Mesenchymal stem cell (in vitro differentiated cells and primary cell): ENCODE results near the gene LGI1.
A peak's percentile ranks its signal among the peaks of the same experiment; 100 is the strongest.

ENCODE experiments used
- DNase-seq: peaks from one replicate; pipeline ENCODE4 v3.0.0-alpha.2; 2013
- H2AFZ ChIP-seq: one replicate; pipeline ENCODE4 v1.6.1; 2013; ENCODE audit warnings: low read depth, mild to moderate bottlenecking, control low read depth, inconsistent platforms, low read length, moderate library complexity
- H2AK5ac ChIP-seq: 2 replicates; pipeline ENCODE4 v1.6.1; 2013; ENCODE audit warnings: low read length, moderate library complexity, mild to moderate bottlenecking, inconsistent platforms; ENCODE audit not compliant: severe bottlenecking
- H2BK120ac ChIP-seq: one replicate; pipeline ENCODE4 v1.6.1; 2013; ENCODE audit warnings: low read depth, mild to moderate bottlenecking, inconsistent platforms, low read length, moderate library complexity
- H2BK12ac ChIP-seq, 2 experiments: one replicate each; pipeline ENCODE4 v1.6.1; 2013; ENCODE audit warnings: inconsistent platforms in 2 of 2, low read length in 2 of 2, mild to moderate bottlenecking in 2 of 2, moderate library complexity in 2 of 2, control low read depth in 1 of 2
- H2BK15ac ChIP-seq: one replicate; pipeline ENCODE4 v1.6.1; 2013; ENCODE audit warnings: mild to moderate bottlenecking, low read depth, inconsistent platforms; ENCODE audit not compliant: poor library complexity, severe bottlenecking
- H2BK5ac ChIP-seq: 2 replicates; pipeline ENCODE4 v1.6.1; 2013; ENCODE audit warnings: low read depth, mild to moderate bottlenecking, low read length, control low read depth, inconsistent platforms; ENCODE audit not compliant: poor library complexity, severe bottlenecking
- H3K14ac ChIP-seq, 2 experiments: one replicate each; pipeline ENCODE4 v1.6.1; 2013; ENCODE audit warnings: inconsistent platforms in 2 of 2, low read length in 2 of 2, control low read depth in 1 of 2, mild to moderate bottlenecking in 1 of 2, moderate library complexity in 1 of 2
- H3K18ac ChIP-seq, 2 experiments: one replicate each; pipeline ENCODE4 v1.6.1; 2013; ENCODE audit warnings: inconsistent platforms in 2 of 2, low read length in 2 of 2, control low read depth in 1 of 2, low read depth in 1 of 2, mild to moderate bottlenecking in 1 of 2
- H3K23ac ChIP-seq, 2 experiments: one replicate each; pipeline ENCODE4 v1.6.1; 2013; ENCODE audit warnings: inconsistent platforms in 2 of 2, low read length in 2 of 2, mild to moderate bottlenecking in 2 of 2, moderate library complexity in 2 of 2, control low read depth in 1 of 2
- H3K27ac ChIP-seq: 2 replicates; pipeline ENCODE4 v1.5.1; 2013; ENCODE audit warnings: mild to moderate bottlenecking, moderate library complexity, low read length, control low read depth, inconsistent platforms; ENCODE audit not compliant: poor library complexity, severe bottlenecking
- H3K27me3 ChIP-seq, 2 experiments: 2 replicates each; pipeline versions ENCODE4 v1.6.1 to v1.7.0; 2013; ENCODE audit warnings: low read length in 2 of 2, mild to moderate bottlenecking in 2 of 2, moderate library complexity in 2 of 2, control low read depth in 1 of 2, inconsistent platforms in 1 of 2; ENCODE audit not compliant: control insufficient read depth in 1 of 2, insufficient read depth in 1 of 2
- H3K36me3 ChIP-seq, 2 experiments: 2 replicates each; pipeline versions ENCODE4 v1.6.1 to v1.7.0; 2013; ENCODE audit warnings: low read length in 2 of 2, control low read depth in 1 of 2, inconsistent platforms in 1 of 2, low read depth in 1 of 2, mild to moderate bottlenecking in 1 of 2; ENCODE audit not compliant: insufficient read depth in 2 of 2, control insufficient read depth in 1 of 2
- H3K4ac ChIP-seq, 2 experiments: one replicate each; pipeline ENCODE4 v1.6.1; 2013; ENCODE audit warnings: inconsistent platforms in 2 of 2, low read length in 2 of 2, mild to moderate bottlenecking in 2 of 2, moderate library complexity in 2 of 2, control low read depth in 1 of 2, low read depth in 1 of 2
- H3K4me1 ChIP-seq: 2 replicates; pipeline ENCODE4 v1.6.1; 2013; ENCODE audit warnings: low read depth, low read length, control low read depth; ENCODE audit not compliant: control insufficient read depth, insufficient read depth
- H3K4me2 ChIP-seq: 2 replicates; pipeline ENCODE4 v1.6.1; 2013; ENCODE audit warnings: low read length, mild to moderate bottlenecking, inconsistent platforms; ENCODE audit not compliant: poor library complexity, severe bottlenecking
- H3K4me3 ChIP-seq, 2 experiments: 2 replicates each; pipeline versions ENCODE4 v1.5.1 to v1.7.0; 2013; ENCODE audit warnings: low read length in 2 of 2, mild to moderate bottlenecking in 2 of 2, control low read depth in 1 of 2, low read depth in 1 of 2; ENCODE audit not compliant: insufficient read depth in 1 of 2
- H3K79me1 ChIP-seq: replicated peaks from 2 replicates; pipeline ENCODE4 v1.6.1; 2013; ENCODE audit warnings: mild to moderate bottlenecking, control low read depth, low read length, inconsistent platforms; ENCODE audit not compliant: poor library complexity, severe bottlenecking
- H3K9ac ChIP-seq: 2 replicates; pipeline ENCODE4 v1.7.0; 2013; ENCODE audit warnings: mild to moderate bottlenecking, low read length, moderate library complexity
- H3K9me3 ChIP-seq: 2 replicates; pipeline ENCODE4 v1.7.0; 2013; ENCODE audit warnings: mild to moderate bottlenecking, low read length; ENCODE audit not compliant: control insufficient read depth
- H4K8ac ChIP-seq: one replicate; pipeline ENCODE4 v1.6.1; 2013; ENCODE audit warnings: inconsistent platforms, mild to moderate bottlenecking, low read length, moderate library complexity
- H4K91ac ChIP-seq: one replicate; pipeline ENCODE4 v1.6.1; 2013; ENCODE audit warnings: mild to moderate bottlenecking, low read length, inconsistent platforms
- WGBS: methylation state at CpG from one replicate; pipeline ENCODE4 v1.1.7; 2013; ENCODE audit warnings: mixed read lengths; 5-methylcytosine and 5-hydroxymethylcytosine counted together

LGI1 gene

DNA sequence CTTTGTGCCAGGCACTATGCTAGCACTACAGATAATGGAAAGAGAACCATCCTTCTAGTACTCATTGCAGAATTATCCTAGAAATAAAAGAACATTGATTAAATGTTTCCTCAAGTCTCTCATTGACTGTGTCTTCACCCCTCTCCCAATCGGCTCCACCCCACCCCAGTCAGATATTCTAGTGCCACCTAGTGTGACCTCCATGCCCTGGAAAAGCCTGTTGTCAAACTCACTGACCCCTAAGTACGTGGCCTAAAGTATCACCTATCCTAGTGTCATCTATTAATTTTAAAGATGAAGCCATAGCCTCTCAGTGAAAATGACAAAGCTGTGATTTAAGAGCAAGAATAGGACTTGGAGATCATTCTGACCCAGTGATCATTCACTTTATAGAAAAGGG lies 26.3 kb downstream of the LGI1 start:
- Histone ChIP-seq H4K91ac (no peak overlapping the region), H3K4ac (no peak overlapping the region), H3K14ac (no peak overlapping the region), H3K23ac (no peak overlapping the region), H3K36me3 (no peaks in the 10 kb centered on the region), H2BK12ac (no peak overlapping the region), H3K4me3 (no peak overlapping the region), H3K27ac (no peak overlapping the region), H2AFZ (no peak overlapping the region), H2BK15ac (no peak overlapping the region), H3K9me3 (no peaks in the 10 kb centered on the region), H2AK5ac (no peak overlapping the region), H3K9ac (no peak overlapping the region), H2BK5ac (no peak overlapping the region), H3K4me1 (no peaks in the 10 kb centered on the region), H3K4me2 (no peak overlapping the region), H4K8ac (no peak overlapping the region), H3K79me1 (no peaks in the 10 kb centered on the region), H3K27me3 (peaks cover 0 to 9% of the 10 kb centered on the region in 2 experiments), H3K18ac (no peak overlapping the region), H2BK120ac (no peak overlapping the region)
- DNase-seq = no peak
- 70% methylated on average over 2 of the region's 2 CpGs for WGBS

DNA sequence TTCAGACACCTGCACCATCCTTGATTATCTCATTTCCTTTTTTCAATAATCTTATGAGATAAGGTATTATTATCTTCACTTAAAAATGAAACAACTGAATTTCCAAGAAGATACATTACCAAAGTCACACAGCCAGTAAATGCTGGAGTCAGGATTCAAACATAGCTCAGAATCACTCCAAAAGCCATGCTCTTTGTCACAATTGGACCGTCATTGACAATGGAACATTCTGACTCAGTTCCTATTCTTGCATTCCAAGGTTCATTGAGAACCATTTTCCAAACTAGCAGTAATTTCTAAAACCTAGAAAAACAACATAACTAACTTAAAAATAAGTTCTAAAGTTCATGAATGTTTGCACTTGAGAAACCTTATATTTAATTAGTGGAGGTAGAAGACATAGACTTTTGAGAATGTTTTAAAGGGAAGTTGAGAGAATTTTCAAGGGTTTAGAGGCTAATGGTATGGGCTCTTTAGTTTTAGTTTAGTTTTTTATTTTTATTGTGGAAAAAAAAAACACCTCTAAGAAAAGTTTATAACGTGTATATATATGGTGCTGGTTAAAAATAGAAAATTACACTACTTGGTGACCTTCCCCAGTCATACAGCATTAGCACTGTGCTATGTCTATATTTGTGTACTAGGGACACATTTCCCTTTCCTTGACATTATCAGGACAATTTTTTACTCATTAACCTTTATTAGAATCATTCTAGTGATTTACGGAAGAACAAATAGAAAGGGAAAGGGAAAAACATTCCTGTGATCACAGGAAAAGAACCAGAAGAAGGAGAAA lies 30.9 kb downstream of the LGI1 start:
- Histone ChIP-seq H2AK5ac (no peak overlapping the region), H4K8ac (no peak overlapping the region), H3K9me3 (no peaks in the 10 kb centered on the region), H3K4me1 (no peaks in the 10 kb centered on the region), H4K91ac (no peak overlapping the region), H3K4ac (no peak overlapping the region), H2BK15ac (no peak overlapping the region), H3K27me3 (peaks cover 0 to 12% of the 10 kb centered on the region in 2 experiments), H3K14ac (no peak overlapping the region), H3K36me3 (no peaks in the 10 kb centered on the region), H2BK5ac (no peak overlapping the region), H3K79me1 (no peaks in the 10 kb centered on the region), H3K18ac (no peak overlapping the region), H3K4me3 (no peak overlapping the region), H3K9ac (no peak overlapping the region), H3K4me2 (no peak overlapping the region), H2AFZ (no peak overlapping the region), H2BK12ac (no peak overlapping the region), H3K23ac (no peak overlapping the region), H3K27ac (no peak overlapping the region), H2BK120ac (no peak overlapping the region)
- no peak for DNase-seq
- whole genome bisulfite sequencing = 100% methylated on average over 2 of the region's 3 CpGs

DNA sequence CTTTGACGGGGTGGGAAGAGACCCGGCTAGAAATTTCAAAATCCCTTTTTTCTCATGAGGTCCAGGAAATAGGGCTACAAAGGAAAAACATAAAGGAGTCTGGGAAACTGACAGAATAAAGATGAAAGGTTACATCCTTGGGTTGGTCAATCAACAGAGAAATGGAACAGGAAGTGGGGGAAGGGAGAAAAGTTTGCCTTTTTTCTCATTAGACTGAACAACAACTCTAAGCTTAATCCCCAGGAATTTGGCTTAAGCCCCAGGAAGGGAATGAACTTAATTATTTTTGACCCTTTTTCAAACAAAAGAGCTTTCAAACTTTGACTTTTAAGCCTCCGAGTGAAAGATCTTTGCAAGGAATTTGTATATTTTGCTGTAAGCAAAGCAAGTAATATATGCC lies 32.7 kb downstream of the LGI1 start:
- H3K4me3 ChIP-seq = no peak overlapping the region
- H3K4me2 ChIP-seq = no peak overlapping the region
- no peak overlapping the region for H2AFZ ChIP-seq
- no peak overlapping the region for H3K14ac ChIP-seq
- H3K9me3 ChIP-seq = no peaks in the 10 kb centered on the region
- no peak overlapping the region for H3K23ac ChIP-seq
- no peak overlapping the region for H2BK120ac ChIP-seq
- no peak overlapping the region for H2BK15ac ChIP-seq
- H3K27me3 ChIP-seq = peaks cover 0 to 12% of the 10 kb centered on the region in 2 experiments
- H2AK5ac ChIP-seq = no peak overlapping the region
- no peak overlapping the region for H3K4ac ChIP-seq
- no peaks in the 10 kb centered on the region for H3K79me1 ChIP-seq
- H4K91ac ChIP-seq = no peak overlapping the region
- H4K8ac ChIP-seq = no peak overlapping the region
- H3K18ac ChIP-seq = no peak overlapping the region
- peak; percentile 8 for DNase-seq
- H3K4me1 ChIP-seq = no peaks in the 10 kb centered on the region
- H2BK5ac ChIP-seq = no peak overlapping the region
- no peaks in the 10 kb centered on the region for H3K36me3 ChIP-seq
- H3K27ac ChIP-seq = no peak overlapping the region
- H2BK12ac ChIP-seq = no peak overlapping the region
- 57% methylated on average over 2 of the region's 3 CpGs for WGBS
- H3K9ac ChIP-seq = no peak overlapping the region

DNA sequence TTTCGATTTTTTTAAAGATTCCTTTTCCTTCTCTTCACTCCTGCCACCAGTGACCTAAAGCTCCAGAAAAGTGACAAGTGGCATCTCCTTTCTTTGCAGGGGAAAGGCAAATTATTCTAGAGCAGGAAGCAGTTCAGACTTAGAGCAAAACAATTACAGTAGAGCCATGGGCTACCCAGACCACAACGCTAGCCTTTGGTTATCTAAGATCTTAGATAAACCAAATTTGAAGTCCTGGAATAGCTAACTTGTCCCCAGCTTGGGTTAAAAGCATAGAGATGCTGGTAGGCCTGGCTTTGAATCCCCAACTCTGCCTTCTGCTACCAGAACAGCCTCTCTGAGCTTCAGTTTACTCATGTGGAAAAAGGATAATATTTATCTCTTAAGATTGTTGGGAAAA lies 38.4 kb downstream of the LGI1 start:
- no peak overlapping the region for H3K4ac ChIP-seq
- H3K18ac ChIP-seq = no peak overlapping the region
- no peaks in the 10 kb centered on the region for H3K9me3 ChIP-seq
- H3K14ac ChIP-seq = no peak overlapping the region
- H3K36me3 ChIP-seq = no peaks in the 10 kb centered on the region
- H3K27me3 ChIP-seq = peaks cover 0 to 4% of the 10 kb centered on the region in 2 experiments
- no peak overlapping the region for H4K91ac ChIP-seq
- no peak overlapping the region for H2BK120ac ChIP-seq
- H2BK12ac ChIP-seq = no peak overlapping the region
- H3K4me2 ChIP-seq = no peak overlapping the region
- WGBS = 93% methylated on average over 1 of the region's 2 CpGs
- no peak overlapping the region for H3K4me3 ChIP-seq
- no peak overlapping the region for H2AK5ac ChIP-seq
- no peaks in the 10 kb centered on the region for H3K79me1 ChIP-seq
- no peak overlapping the region for H3K9ac ChIP-seq
- H4K8ac ChIP-seq = no peak overlapping the region
- H2BK15ac ChIP-seq = no peak overlapping the region
- H2BK5ac ChIP-seq = no peak overlapping the region
- no peak overlapping the region for H3K23ac ChIP-seq
- no peaks in the 10 kb centered on the region for H3K4me1 ChIP-seq
- no peak overlapping the region for H3K27ac ChIP-seq
- DNase-seq = no peak
- H2AFZ ChIP-seq = no peak overlapping the region
